Astrocyte (in vitro differentiated cells and primary cell): Measurements from ENCODE around the gene APBB2. TPM values are rescaled to one million over a fixed set of nuclear protein-coding genes. Genes with fewer than 3 reads are reported as not detected.
A peak's percentile ranks its signal among the peaks of the same experiment; 100 is the strongest.

ENCODE experiments used
- DNase-seq: peaks from one replicate; pipeline ENCODE4 v3.0.0-alpha.2; 2010; ENCODE audit warnings: low read depth
- FAIRE-seq: peaks from 2 replicates; lab custom pipeline; 2011; peaks lifted over from hg19 to GRCh38; lab: Jason Lieb, UNC
- H2AFZ ChIP-seq: 2 replicates; pipeline ENCODE4 v1.6.0; 2012; ENCODE audit warnings: low read depth, low read length, inconsistent platforms
- H3K27ac ChIP-seq: 2 replicates; pipeline ENCODE4 v1.5.1; 2011; ENCODE audit warnings: low read depth, low read length, inconsistent platforms
- H3K27me3 ChIP-seq: 2 replicates; pipeline ENCODE4 v1.6.0; 2011; ENCODE audit warnings: low read length, inconsistent platforms; ENCODE audit not compliant: insufficient read depth
- H3K36me3 ChIP-seq: 2 replicates; pipeline ENCODE4 v1.5.1; 2011; ENCODE audit warnings: low read length, inconsistent platforms; ENCODE audit not compliant: insufficient read depth
- H3K4me1 ChIP-seq: 2 replicates; pipeline ENCODE4 v1.5.1; 2011; ENCODE audit warnings: low read length, inconsistent platforms; ENCODE audit not compliant: insufficient read depth
- H3K4me2 ChIP-seq: 2 replicates; pipeline ENCODE4 v1.6.0; 2012; ENCODE audit warnings: low read length, inconsistent platforms
- H3K4me3 ChIP-seq: 2 replicates; pipeline ENCODE4 v1.5.1; 2011; ENCODE audit warnings: low read depth, mild to moderate bottlenecking, low read length, inconsistent platforms; ENCODE audit not compliant: insufficient read depth
- H3K79me2 ChIP-seq: 2 replicates; pipeline ENCODE4 v1.6.0; 2012; ENCODE audit warnings: mild to moderate bottlenecking, low read length, inconsistent platforms; ENCODE audit not compliant: insufficient read depth
- H3K9ac ChIP-seq: 2 replicates; pipeline ENCODE4 v1.6.0; 2012; ENCODE audit warnings: mild to moderate bottlenecking, low read length, inconsistent platforms
- H3K9me3 ChIP-seq: 2 replicates; pipeline ENCODE4 v1.5.1; 2012; ENCODE audit warnings: low read depth, mild to moderate bottlenecking, low read length, inconsistent platforms; ENCODE audit not compliant: insufficient read depth
- H4K20me1 ChIP-seq: 2 replicates; pipeline ENCODE4 v1.6.0; 2012; ENCODE audit warnings: low read length, inconsistent platforms; ENCODE audit not compliant: insufficient read depth
- H3K27ac Mint-ChIP-seq: one replicate; pipeline ENCODE4 v1.8.0; 2021; ENCODE audit warnings: mild to moderate bottlenecking, mixed read lengths; ENCODE audit not compliant: unreplicated experiment
- H3K27me3 Mint-ChIP-seq: one replicate; pipeline ENCODE4 v1.8.0; 2021; ENCODE audit warnings: low read depth, mixed read lengths; ENCODE audit not compliant: unreplicated experiment
- H3K36me3 Mint-ChIP-seq: one replicate; pipeline ENCODE4 v1.8.0; 2021; ENCODE audit warnings: low read depth, mixed read lengths; ENCODE audit not compliant: unreplicated experiment
- H3K4me1 Mint-ChIP-seq: one replicate; pipeline ENCODE4 v1.8.0; 2021; ENCODE audit warnings: low read depth, mixed read lengths; ENCODE audit not compliant: unreplicated experiment
- H3K4me3 Mint-ChIP-seq: one replicate; pipeline ENCODE4 v1.8.0; 2021; ENCODE audit warnings: mild to moderate bottlenecking, moderate library complexity, mixed read lengths; ENCODE audit not compliant: unreplicated experiment
- H3K9me3 Mint-ChIP-seq: one replicate; pipeline ENCODE4 v1.8.0; 2021; ENCODE audit warnings: mild to moderate bottlenecking, mixed read lengths; ENCODE audit not compliant: unreplicated experiment
- CTCF ChIP-seq: IDR thresholded peaks from 2 replicates; pipeline ENCODE4 v1.5.1; 2011; ENCODE audit warnings: low read depth, mild to moderate bottlenecking, inconsistent platforms, low read length, moderate library complexity; ENCODE audit not compliant: insufficient read depth
- EZH2 ChIP-seq: IDR thresholded peaks from 2 replicates; pipeline ENCODE4 v1.6.1; 2012; ENCODE audit warnings: mild to moderate bottlenecking, low read length, inconsistent platforms; ENCODE audit not compliant: insufficient read depth
- total RNA-seq: library from RNA; stranded (reverse); gene quantifications from 2 replicates; pipeline ENCODE4 v1.2.1, GENCODE V29; 2021

The APBB2 gene
- total RNA-seq, 1 donor from 2014 or later = 173 TPM

GRCh38 chr4:40865696-40866095, 348.6 kb downstream of the APBB2 start:
- Histone ChIP-seq H2AFZ (no peak overlapping the region), H3K27me3 (no peaks in the 10 kb centered on the region), H3K36me3 (peaks cover 3% of the 10 kb centered on the region), H3K9me3 (no peaks in the 10 kb centered on the region), H3K4me2 (no peak overlapping the region), H3K27ac (no peak overlapping the region), H3K4me1 (peaks cover 4% of the 10 kb centered on the region), H3K79me2 (no peaks in the 10 kb centered on the region), H4K20me1 (peaks cover 29% of the 10 kb centered on the region), H3K4me3 (no peak overlapping the region), H3K9ac (no peak overlapping the region)
- no peak for TF ChIP-seq CTCF
- no peak for TF ChIP-seq EZH2
- Mint-ChIP-seq H3K36me3 (peaks cover 13% of the 10 kb centered on the region), H3K27ac (no peak overlapping the region), H3K4me1 (peaks cover 8% of the 10 kb centered on the region), H3K4me3 (no peak overlapping the region), H3K27me3 (no peaks in the 10 kb centered on the region), H3K9me3 (no peaks in the 10 kb centered on the region)
- DNase-seq = peak; percentile 44
- FAIRE-seq = no peak

GRCh38 chr4:40864531-40864930, 349.8 kb downstream of the APBB2 start:
- DNase-seq (no peak), FAIRE-seq (no peak)
- Histone ChIP-seq H3K27ac (no peak overlapping the region), H2AFZ (no peak overlapping the region), H3K4me1 (no peaks in the 10 kb centered on the region), H4K20me1 (peaks cover 29% of the 10 kb centered on the region), H3K9ac (no peak overlapping the region), H3K79me2 (no peaks in the 10 kb centered on the region), H3K27me3 (no peaks in the 10 kb centered on the region), H3K4me3 (no peak overlapping the region), H3K9me3 (no peaks in the 10 kb centered on the region), H3K4me2 (no peak overlapping the region), H3K36me3 (peaks cover 3% of the 10 kb centered on the region)
- Mint-ChIP-seq H3K36me3 (peaks cover 18% of the 10 kb centered on the region), H3K27ac (no peak overlapping the region), H3K27me3 (no peaks in the 10 kb centered on the region), H3K4me3 (no peak overlapping the region), H3K4me1 (peaks cover 8% of the 10 kb centered on the region), H3K9me3 (no peaks in the 10 kb centered on the region)
- TF ChIP-seq CTCF (no peak), EZH2 (no peak)

- Histone ChIP-seq H3K4me2 (no peak overlapping the region), H4K20me1 (peaks cover 44% of the 10 kb centered on the region), H3K36me3 (no peaks in the 10 kb centered on the region), H3K79me2 (no peaks in the 10 kb centered on the region), H3K27me3 (no peaks in the 10 kb centered on the region), H3K4me3 (no peak overlapping the region), H3K4me1 (peaks cover 5% of the 10 kb centered on the region), H3K9me3 (no peaks in the 10 kb centered on the region), H3K27ac (no peak overlapping the region), H2AFZ (no peak overlapping the region), H3K9ac (no peak overlapping the region)
- Mint-ChIP-seq H3K4me3 (no peak overlapping the region), H3K27me3 (no peaks in the 10 kb centered on the region), H3K9me3 (no peaks in the 10 kb centered on the region), H3K36me3 (peaks cover 28% of the 10 kb centered on the region), H3K27ac (peak overlapping the region; percentile 75), H3K4me1 (peaks cover 2% of the 10 kb centered on the region)
- TF ChIP-seq EZH2 = no peak
- TF ChIP-seq CTCF = no peak
- no peak for FAIRE-seq
- DNase-seq = no peak
Observed at GRCh38 chr4:40858962-40859361, 355.4 kb downstream of the APBB2 start.
